Measurements from ENCODE around the gene HELZ.

DNA sequence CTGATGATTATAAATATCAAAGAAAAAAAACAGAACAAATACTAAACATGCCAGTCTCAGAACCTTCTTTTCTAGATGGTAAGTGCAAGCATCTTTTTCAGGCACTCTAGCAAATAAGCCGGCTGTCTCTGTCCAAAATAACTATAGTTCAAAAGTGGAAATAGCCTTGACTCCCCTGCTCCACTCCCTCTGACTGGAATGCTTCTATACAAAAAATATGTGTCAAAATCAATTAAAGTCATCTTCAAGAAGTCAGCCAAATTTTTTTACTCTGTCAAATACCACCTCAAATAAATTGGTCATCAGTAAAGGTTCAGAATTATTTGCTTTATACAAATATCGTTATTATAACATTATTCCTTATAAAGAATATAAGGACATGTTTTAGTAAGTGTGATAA is 117.1 kb downstream of the HELZ start:
- no peak for TF ChIP-seq POLR2AphosphoS5 (IDR thresholded peaks at IDR 0.05)
- no peak for TF ChIP-seq POLR2A (IDR thresholded peaks at IDR 0.05)
- TF ChIP-seq, protein P1, sequence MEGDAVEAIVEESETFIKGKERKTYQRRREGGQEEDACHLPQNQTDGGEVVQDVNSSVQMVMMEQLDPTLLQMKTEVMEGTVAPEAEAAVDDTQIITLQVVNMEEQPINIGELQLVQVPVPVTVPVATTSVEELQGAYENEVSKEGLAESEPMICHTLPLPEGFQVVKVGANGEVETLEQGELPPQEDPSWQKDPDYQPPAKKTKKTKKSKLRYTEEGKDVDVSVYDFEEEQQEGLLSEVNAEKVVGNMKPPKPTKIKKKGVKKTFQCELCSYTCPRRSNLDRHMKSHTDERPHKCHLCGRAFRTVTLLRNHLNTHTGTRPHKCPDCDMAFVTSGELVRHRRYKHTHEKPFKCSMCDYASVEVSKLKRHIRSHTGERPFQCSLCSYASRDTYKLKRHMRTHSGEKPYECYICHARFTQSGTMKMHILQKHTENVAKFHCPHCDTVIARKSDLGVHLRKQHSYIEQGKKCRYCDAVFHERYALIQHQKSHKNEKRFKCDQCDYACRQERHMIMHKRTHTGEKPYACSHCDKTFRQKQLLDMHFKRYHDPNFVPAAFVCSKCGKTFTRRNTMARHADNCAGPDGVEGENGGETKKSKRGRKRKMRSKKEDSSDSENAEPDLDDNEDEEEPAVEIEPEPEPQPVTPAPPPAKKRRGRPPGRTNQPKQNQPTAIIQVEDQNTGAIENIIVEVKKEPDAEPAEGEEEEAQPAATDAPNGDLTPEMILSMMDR (IDR thresholded peaks at IDR 0.05) = no peak

All from prostate gland (tissue), 2 donors.